Measurements from ENCODE around the gene ANK3. TPM values are rescaled to one million over a fixed set of nuclear protein-coding genes. Genes with fewer than 3 reads are reported as not detected.

The ANK3 gene
- total RNA-seq, 1 experiment from 2014 or later = 69.6 TPM

GRCh38 chr10:59984415-59984814 is 405.3 kb downstream of the ANK3 start:
- peaks cover 7% of the 10 kb centered on the region for H3K4me1 Mint-ChIP-seq
- no peaks in the 10 kb centered on the region for H3K27me3 Mint-ChIP-seq (ENCODE audit: low read depth)
- peaks cover 3% of the 10 kb centered on the region; the same call in 1 of the 2 replicates for H3K36me3 Mint-ChIP-seq
- peaks cover 16% of the 10 kb centered on the region for H3K9me3 Mint-ChIP-seq
- TF ChIP-seq ZMAT4 (CRISPR knock-in tag; IDR thresholded peaks at IDR 0.05) (no peak), NR1H2 (CRISPR knock-in tag; IDR thresholded peaks at IDR 0.05) (no peak), FOXP4 (CRISPR knock-in tag; IDR thresholded peaks at IDR 0.05) (no peak)
- TF ChIP-seq, protein P1, sequence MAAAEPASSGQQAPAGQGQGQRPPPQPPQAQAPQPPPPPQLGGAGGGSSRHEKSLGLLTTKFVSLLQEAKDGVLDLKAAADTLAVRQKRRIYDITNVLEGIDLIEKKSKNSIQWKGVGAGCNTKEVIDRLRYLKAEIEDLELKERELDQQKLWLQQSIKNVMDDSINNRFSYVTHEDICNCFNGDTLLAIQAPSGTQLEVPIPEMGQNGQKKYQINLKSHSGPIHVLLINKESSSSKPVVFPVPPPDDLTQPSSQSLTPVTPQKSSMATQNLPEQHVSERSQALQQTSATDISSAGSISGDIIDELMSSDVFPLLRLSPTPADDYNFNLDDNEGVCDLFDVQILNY (CRISPR knock-in tag; IDR thresholded peaks at IDR 0.05) = no peak
- H3K4me3 Mint-ChIP-seq = no peak overlapping the region
- CTCF ChIA-PET = no interaction called here
- DNase-seq (ENCODE audit: low spot score) = no peak
- no peak overlapping the region for H3K27ac Mint-ChIP-seq
- no peak for ATAC-seq
- POLR2A ChIA-PET = no interaction called here

GRCh38 chr10:59980356-59980755 is 409.3 kb downstream of the ANK3 start:
- peaks cover 23% of the 10 kb centered on the region for H3K9me3 Mint-ChIP-seq
- no peaks in the 10 kb centered on the region; the same call in 1 of the 2 replicates for H3K27me3 Mint-ChIP-seq (ENCODE audit: low read depth)
- H3K4me3 Mint-ChIP-seq = no peak overlapping the region
- H3K27ac Mint-ChIP-seq = no peak overlapping the region
- DNase-seq (ENCODE audit: low spot score) (no peak), ATAC-seq (no peak)
- POLR2A ChIA-PET = no interaction called here
- TF ChIP-seq NFATC4 (CRISPR knock-in tag; IDR thresholded peaks at IDR 0.05) (no peak), TCF7 (CRISPR knock-in tag; IDR thresholded peaks at IDR 0.05; ENCODE audit: low read depth) (no peak), ZNF232 (CRISPR knock-in tag; IDR thresholded peaks at IDR 0.05) (no peak), SP1 (CRISPR knock-in tag; conservative IDR thresholded peaks at IDR 0.05) (no peak), ZNF219 (CRISPR knock-in tag; IDR thresholded peaks at IDR 0.05; ENCODE audit: borderline replicate concordance) (no peak), RORB (CRISPR knock-in tag; IDR thresholded peaks at IDR 0.05) (no peak), SOX15 (CRISPR knock-in tag; IDR thresholded peaks at IDR 0.05) (no peak), E2F1 (CRISPR knock-in tag; IDR thresholded peaks at IDR 0.05) (no peak), ZNF281 (CRISPR knock-in tag; IDR thresholded peaks at IDR 0.05) (no peak)
- TF ChIP-seq, protein P2, sequence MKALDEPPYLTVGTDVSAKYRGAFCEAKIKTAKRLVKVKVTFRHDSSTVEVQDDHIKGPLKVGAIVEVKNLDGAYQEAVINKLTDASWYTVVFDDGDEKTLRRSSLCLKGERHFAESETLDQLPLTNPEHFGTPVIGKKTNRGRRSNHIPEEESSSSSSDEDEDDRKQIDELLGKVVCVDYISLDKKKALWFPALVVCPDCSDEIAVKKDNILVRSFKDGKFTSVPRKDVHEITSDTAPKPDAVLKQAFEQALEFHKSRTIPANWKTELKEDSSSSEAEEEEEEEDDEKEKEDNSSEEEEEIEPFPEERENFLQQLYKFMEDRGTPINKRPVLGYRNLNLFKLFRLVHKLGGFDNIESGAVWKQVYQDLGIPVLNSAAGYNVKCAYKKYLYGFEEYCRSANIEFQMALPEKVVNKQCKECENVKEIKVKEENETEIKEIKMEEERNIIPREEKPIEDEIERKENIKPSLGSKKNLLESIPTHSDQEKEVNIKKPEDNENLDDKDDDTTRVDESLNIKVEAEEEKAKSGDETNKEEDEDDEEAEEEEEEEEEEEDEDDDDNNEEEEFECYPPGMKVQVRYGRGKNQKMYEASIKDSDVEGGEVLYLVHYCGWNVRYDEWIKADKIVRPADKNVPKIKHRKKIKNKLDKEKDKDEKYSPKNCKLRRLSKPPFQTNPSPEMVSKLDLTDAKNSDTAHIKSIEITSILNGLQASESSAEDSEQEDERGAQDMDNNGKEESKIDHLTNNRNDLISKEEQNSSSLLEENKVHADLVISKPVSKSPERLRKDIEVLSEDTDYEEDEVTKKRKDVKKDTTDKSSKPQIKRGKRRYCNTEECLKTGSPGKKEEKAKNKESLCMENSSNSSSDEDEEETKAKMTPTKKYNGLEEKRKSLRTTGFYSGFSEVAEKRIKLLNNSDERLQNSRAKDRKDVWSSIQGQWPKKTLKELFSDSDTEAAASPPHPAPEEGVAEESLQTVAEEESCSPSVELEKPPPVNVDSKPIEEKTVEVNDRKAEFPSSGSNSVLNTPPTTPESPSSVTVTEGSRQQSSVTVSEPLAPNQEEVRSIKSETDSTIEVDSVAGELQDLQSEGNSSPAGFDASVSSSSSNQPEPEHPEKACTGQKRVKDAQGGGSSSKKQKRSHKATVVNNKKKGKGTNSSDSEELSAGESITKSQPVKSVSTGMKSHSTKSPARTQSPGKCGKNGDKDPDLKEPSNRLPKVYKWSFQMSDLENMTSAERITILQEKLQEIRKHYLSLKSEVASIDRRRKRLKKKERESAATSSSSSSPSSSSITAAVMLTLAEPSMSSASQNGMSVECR (CRISPR knock-in tag; IDR thresholded peaks at IDR 0.05; ENCODE audit: borderline replicate concordance) = no peak
- TF ChIP-seq, protein P3, sequence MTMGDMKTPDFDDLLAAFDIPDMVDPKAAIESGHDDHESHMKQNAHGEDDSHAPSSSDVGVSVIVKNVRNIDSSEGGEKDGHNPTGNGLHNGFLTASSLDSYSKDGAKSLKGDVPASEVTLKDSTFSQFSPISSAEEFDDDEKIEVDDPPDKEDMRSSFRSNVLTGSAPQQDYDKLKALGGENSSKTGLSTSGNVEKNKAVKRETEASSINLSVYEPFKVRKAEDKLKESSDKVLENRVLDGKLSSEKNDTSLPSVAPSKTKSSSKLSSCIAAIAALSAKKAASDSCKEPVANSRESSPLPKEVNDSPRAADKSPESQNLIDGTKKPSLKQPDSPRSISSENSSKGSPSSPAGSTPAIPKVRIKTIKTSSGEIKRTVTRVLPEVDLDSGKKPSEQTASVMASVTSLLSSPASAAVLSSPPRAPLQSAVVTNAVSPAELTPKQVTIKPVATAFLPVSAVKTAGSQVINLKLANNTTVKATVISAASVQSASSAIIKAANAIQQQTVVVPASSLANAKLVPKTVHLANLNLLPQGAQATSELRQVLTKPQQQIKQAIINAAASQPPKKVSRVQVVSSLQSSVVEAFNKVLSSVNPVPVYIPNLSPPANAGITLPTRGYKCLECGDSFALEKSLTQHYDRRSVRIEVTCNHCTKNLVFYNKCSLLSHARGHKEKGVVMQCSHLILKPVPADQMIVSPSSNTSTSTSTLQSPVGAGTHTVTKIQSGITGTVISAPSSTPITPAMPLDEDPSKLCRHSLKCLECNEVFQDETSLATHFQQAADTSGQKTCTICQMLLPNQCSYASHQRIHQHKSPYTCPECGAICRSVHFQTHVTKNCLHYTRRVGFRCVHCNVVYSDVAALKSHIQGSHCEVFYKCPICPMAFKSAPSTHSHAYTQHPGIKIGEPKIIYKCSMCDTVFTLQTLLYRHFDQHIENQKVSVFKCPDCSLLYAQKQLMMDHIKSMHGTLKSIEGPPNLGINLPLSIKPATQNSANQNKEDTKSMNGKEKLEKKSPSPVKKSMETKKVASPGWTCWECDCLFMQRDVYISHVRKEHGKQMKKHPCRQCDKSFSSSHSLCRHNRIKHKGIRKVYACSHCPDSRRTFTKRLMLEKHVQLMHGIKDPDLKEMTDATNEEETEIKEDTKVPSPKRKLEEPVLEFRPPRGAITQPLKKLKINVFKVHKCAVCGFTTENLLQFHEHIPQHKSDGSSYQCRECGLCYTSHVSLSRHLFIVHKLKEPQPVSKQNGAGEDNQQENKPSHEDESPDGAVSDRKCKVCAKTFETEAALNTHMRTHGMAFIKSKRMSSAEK (CRISPR knock-in tag; IDR thresholded peaks at IDR 0.05; ENCODE audit: borderline replicate concordance) = no peak
- H3K4me1 Mint-ChIP-seq = peaks cover 7% of the 10 kb centered on the region
- CTCF ChIA-PET = no interaction called here
- peaks cover 25% of the 10 kb centered on the region for H3K36me3 Mint-ChIP-seq

Data from WTC11 (cell line).